GM19043 (cell line): ENCODE results near the gene TMEM163.
A peak's percentile ranks its signal among the peaks of the same experiment; 100 is the strongest.

Source experiments
- ATAC-seq: cut with Tn5 transposase; IDR thresholded peaks from one replicate; pipeline ENCODE4 v1.9.1; 2021; ENCODE audit warnings: low read depth; ENCODE audit not compliant: unreplicated experiment

The TMEM163 gene

GRCh38 chr2:134694411-134694810 lies 24.4 kb downstream of the TMEM163 start:
- ATAC-seq = no peak

DNA sequence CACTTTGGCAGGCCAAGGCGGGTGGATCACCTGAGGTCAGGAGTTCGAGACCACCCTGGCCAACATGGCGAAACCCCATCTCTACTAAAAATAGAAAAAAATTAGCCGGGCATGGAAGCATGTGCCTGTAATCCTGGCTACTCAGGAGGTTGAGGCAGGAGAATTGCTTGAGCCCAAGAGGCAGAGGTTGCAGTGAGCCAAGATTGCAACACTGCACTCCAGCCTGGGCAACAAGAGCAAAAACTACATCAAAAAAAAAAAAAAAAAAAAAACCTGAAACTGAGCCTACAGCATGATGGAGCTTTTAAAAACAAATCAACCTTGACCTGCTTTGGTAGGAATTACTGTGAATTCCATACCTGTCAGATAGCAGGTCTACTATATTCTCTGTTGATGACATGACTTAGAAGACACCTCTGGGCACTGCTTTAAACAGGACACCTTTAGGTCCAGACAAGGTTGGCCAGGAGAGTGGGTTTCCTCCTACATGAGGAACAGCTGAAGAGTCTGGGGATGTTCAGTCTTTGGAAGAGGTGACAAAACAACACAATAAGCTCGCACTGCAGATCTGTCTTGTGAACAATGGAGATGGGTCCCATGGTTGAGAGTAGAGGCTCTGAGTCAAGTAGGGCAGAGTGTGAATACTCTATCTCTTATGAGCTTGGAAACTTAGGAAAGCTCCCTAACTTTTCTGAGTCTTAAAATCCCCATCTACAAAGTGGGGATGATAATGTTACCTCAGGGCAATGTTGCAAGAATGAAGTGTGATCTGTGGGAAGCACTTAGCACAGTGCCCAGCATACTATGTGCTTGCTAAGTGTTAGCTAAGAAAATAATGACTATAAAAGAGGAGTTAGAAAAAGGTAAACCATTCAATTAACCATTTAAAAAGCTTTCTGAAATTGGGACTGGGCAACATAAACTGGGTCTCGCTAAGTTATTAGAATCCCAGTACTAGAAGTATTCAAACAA lies 25.2 kb downstream of the TMEM163 start:
- no peak for ATAC-seq

DNA sequence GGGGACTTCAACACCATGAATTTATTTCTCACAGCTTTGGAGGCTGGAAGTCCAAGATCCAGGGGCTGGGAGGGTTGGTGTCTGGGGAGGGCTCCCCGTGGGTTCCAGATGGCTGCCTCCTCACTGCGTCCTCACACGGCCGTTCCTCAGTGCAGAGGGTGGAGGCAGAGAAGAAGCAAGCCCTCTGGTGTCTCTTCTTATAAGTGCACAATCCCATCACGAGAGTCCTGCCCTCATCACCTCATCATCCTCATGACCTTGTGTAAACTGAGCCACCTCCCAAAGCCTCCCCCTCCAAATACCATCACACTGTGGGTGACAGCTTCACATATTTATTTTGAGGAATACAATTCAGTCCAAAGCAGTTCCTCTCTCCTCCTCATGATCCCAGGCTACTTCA lies 26.3 kb downstream of the TMEM163 start:
- no peak for ATAC-seq

DNA sequence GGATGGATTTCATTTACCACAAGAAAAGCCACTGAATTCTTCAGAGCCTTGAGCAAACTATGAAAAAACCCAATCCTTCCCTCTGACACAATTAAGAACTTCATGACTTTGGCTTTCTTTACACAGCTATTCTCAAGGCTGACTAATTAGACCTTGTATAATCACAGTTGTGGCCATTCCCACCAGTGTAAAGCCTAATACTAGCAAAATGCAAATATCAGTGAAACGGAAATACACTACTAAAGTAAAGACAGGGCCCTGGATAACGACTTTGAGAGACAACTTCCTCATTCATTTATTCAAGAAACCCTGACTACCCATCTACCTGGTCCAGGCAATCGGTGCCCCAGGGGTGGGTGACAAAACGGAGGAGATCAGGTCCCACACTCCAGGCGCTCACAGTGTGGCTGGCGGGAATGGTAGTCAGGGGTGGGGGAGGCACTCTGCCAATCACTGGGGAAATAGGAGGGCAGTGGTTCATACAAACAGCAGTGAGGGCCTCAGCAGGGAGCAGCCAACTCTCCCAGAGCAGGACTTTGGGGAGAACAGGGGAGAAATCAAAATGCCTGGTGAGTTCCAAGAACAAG lies 28.1 kb downstream of the TMEM163 start:
- ATAC-seq = no peak

- ATAC-seq = no peak
Measured at GRCh38 chr2:134689315-134689714, 29.5 kb downstream of the TMEM163 start.

DNA sequence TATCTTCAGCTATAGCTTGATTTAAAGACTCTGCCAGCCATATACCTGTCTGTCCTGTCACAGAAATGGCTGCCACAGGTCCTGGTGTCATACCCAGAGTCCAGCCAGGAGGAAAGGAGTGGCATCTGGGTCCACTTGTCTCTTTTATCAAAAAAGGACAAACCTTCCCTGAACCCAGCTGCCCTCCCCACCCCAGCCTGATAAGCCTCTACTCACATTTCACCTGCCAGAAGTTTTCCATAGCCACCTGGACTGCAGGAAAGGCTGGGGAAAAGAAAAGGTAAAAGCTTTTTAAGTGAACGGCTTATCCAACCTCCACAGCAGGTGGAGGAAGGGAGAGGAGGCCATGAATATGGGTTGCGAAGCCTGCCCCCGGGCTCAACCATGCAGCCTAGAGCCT lies 32.8 kb downstream of the TMEM163 start:
- ATAC-seq = no peak

GRCh38 chr2:134683561-134684112 lies 35.2 kb downstream of the TMEM163 start:
- ATAC-seq = peak; percentile 44

DNA sequence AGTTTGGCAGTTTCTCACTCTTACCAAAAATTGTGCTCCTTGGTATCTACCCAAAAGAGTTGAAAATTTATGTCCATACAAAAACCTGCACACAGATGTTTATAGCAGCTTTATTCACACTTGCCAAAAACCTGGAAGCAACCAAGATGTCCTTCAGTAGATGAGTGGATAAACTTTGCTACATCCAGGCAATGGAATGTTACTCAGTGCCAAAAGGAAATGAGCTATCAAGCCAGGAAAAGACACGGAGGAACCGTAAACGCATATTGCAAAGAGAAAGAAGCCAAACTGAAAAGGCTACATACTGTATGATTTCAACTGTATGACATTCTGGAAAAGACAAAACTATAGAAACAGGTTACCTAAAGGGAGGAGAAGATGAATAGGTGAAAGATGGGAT lies 36.1 kb downstream of the TMEM163 start:
- ATAC-seq = no peak

GRCh38 chr2:134681201-134681600 lies 37.6 kb downstream of the TMEM163 start:
- no peak for ATAC-seq

- no peak for ATAC-seq
Measured at GRCh38 chr2:134679745-134680144, 39.1 kb downstream of the TMEM163 start.

DNA sequence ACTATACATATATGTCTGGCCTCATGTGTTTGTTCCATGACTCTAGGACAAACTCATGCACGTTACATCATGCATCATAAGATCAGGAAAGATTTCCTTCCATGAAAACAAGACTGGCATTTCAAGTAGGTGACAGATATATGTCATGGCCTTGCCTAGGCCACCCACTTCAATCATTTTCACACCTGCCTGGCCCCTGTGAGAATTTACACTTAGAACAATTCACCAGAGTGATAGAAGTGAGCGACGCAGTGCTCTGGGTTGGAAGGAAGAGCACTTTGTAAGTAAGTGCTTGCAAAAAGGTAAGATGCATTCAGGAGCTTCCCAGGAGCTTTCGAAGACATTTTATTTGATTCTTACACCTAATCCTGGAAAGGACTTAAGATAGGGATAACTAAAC lies 39.5 kb downstream of the TMEM163 start:
- ATAC-seq = no peak

- ATAC-seq = no peak
Measured at GRCh38 chr2:134677856-134678756, 40.7 kb downstream of the TMEM163 start.

GRCh38 chr2:134676960-134677359 lies 41.8 kb downstream of the TMEM163 start:
- no peak for ATAC-seq

DNA sequence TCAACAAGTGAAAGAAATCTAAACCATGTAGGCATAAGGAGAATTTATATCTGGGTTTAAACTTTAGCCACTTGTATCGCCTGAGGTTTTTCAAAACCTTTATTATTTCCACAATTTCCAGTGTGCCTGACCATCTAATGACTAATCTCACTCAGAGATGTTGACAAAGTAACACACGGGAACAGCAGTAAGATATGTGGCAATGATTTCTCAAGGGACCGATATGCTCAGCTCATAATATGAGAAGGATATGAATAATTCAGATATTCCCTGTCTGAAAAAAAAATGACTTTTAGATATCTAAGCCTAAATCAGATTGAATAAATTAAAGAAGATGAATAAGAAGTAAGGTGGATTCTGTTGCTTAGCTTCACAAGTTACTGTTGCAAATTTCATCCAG lies 43.5 kb downstream of the TMEM163 start:
- no peak for ATAC-seq

GRCh38 chr2:134674687-134675086 lies 44.1 kb downstream of the TMEM163 start:
- ATAC-seq = no peak

GRCh38 chr2:134671513-134671912 lies 47.3 kb downstream of the TMEM163 start:
- no peak for ATAC-seq

DNA sequence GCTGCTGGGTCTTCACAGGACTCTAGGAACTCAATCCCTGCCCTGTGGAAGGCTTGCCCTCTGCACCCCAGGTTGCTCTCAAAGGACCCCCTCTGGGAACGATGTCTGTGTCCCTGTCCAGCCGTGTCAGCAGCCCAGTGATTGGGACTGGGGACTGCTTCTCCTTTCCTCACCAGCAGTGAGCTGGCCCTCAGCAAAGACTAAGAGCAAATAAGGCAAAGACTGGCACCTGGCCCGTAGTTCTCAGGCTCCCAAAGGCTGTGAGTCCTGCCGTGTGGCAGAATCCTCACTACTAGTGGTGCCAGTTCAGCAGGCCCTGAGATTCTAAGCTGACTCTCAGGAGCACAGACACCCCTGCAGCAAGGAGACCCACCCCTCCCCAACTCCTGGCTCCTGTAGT lies 47.8 kb downstream of the TMEM163 start:
- ATAC-seq = no peak

GRCh38 chr2:134669731-134670669 lies 48.8 kb downstream of the TMEM163 start:
- ATAC-seq = no peak

GRCh38 chr2:134668821-134669220 lies 50.0 kb downstream of the TMEM163 start:
- no peak for ATAC-seq

DNA sequence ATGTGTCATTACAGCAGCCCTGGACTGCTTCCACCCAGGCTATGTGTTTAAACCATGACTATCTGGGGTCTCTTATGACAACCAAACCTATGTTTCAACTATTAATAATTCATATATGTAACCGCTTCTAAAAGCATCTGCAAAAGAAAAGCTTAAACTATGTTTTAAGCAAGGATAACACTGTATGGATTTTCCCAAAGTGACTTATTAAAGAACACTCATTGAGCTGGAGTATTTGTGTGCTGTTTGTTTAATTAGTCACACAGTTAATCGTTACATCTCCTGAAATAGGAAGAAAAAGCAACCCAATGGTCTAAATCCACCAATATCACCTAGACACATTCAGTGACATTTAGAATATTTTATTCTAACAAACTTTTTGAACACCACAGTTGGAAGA lies 51.3 kb downstream of the TMEM163 start:
- no peak for ATAC-seq
